Stimulated activated CD4-positive, alpha-beta T cell treated with anti-CD3 and anti-CD28 coated beads, Interleukin-4, amount 100 ng/mL, for 24 hours (primary cell): Measurements from ENCODE around the gene GMDS.

ENCODE experiments used
- DNase-seq: peaks from one replicate; pipeline ENCODE4 v3.0.0-alpha.2; 2020

The GMDS gene

GRCh38 chr6:2203264-2203663, 42.1 kb downstream of the GMDS start:
- no peak for DNase-seq

DNA sequence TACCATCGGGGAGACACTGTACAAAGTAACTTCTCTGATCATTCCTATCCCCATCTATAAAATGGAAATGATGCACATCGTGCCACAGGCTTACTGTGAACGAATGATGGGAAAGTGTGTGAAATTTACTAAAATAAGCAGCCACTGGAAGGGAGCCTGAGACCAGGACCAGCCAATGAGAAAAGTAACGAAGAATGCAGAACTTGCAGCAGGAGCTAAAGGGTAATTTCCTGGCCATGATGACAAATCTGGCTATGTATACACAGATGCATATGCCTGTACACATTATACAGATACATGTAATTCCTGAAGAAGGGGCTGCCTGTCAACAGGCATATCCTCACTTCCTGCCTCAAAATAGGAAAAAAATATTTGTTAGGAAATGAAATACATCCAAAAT, 47.4 kb downstream of the GMDS start:
- DNase-seq, result no peak

DNA sequence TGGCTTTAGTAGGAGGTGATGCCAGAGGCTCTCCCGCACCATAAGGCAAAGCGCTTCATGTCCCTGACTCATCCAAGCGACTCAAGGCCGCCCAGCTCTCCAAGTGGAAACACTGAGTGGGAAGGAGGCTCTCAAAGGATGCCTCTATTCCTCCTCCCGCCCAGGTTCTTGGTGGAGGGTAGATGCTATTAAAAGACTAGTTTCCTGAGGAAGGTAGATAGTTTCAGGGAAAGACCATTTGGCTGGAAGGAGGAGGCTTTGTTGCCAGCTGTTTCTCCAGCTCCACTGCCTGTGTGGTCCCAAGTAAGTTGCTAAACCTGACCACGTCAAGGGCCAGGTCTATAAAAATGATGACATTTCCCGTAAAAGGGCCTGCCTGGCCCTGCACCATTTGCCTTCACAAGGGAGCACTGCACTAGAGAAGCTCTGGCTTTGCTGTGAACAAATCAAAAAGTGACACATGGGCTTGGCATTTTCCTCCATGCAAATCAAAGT, 48.2 kb downstream of the GMDS start:
- no peak for DNase-seq

DNA sequence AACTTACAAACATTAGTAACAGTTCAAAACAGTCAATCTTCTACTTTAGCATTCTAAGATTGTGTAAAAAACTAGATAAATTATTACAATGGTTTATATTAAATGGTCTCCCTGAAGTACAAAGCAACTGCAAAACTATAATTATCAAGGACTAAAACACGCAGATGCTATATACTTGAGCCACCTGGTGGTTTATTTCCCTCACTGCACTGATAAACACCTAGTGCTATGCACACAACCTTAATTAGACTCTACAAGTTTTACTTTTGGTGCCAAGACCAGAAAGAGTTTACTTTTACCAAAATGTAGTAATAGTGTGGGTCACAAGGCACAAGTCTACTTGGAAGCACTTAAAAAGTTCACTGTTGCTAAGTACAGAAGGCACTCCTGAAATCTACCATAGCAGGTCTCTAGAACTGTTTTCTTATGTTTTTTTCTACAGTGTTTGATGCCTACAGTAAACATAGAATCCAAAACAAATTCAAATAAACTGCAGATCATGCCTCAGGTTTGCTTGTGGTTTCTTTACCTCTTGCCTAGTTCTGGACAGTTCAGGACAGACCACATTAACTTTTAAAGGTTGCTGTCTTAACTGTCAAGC, 49.2 kb downstream of the GMDS start:
- DNase-seq, result peak; percentile 61

DNA sequence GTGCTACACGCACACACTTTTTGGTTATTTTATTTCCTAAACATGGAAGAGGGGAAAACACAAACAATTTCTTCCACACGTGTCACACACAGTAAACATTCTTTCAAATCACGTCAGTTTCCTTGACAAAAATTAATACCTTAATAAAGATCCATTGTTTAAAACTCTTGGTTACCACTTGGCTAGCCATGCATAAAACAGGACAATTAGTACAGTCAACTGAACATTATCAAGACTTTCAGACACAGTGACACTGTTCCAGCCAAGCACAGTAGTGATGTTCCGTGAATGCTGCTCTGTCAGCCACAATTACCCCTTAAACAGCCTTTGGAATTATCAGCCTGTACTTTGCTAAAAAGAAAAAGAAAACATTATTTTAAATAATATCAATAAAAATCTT, 50.8 kb downstream of the GMDS start:
- DNase-seq, result no peak

DNA sequence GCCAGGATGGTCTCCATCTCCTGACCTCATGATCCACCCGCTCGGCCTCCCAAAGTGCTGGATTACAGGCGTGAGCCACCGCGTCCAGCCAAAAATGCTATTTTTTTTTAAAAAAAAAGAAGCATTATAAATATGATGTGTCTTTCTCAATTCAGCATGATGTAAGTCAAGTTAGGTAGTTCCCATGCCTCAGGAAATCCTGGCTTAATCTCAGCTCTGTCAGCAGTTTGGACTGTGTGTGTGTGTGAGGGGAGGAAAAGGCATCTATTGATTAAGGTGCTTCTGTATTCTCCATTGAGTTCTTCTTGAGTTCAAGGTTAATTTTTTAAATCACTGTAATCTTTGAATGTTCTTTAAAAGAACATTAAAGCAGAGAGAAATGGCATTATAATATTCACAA, 51.5 kb downstream of the GMDS start:
- DNase-seq, result no peak

DNA sequence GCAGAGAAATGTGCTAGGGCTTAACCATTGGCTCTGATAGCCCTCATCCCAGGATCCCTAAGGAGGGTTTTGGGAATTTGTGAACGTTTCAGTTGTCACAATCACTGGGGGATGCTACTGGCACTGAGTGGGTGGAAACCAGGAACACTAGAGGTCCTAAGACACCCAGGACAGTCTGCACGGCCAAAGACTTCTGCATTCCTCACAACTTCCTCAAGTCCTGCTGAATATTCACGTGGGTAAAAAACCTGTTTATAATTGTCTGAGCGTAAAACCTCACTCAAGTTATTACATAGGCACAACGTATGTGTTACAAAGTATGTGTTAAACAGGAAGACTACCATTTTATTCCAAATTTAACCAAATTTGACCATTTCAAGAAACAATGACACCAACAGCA, 52.4 kb downstream of the GMDS start:
- DNase-seq, result no peak

DNA sequence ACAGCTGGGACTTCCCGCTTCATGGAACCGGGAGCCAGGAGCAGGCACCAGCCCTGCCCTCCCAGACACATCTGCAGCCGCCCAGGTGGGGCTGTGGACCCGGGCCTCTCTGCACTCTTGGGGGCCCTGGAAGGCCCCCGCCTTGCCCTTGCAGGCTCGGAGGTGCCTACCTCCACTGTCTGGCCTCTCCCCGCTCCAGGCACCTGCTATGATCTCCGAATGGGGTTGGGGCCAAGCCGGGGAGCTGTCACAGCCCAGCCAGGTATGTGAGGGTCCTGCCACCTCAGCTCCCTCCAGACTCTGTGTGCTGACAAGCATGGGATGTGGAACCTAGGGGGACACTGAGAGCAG, 54.0 kb downstream of the GMDS start:
- DNase-seq, result no peak

DNA sequence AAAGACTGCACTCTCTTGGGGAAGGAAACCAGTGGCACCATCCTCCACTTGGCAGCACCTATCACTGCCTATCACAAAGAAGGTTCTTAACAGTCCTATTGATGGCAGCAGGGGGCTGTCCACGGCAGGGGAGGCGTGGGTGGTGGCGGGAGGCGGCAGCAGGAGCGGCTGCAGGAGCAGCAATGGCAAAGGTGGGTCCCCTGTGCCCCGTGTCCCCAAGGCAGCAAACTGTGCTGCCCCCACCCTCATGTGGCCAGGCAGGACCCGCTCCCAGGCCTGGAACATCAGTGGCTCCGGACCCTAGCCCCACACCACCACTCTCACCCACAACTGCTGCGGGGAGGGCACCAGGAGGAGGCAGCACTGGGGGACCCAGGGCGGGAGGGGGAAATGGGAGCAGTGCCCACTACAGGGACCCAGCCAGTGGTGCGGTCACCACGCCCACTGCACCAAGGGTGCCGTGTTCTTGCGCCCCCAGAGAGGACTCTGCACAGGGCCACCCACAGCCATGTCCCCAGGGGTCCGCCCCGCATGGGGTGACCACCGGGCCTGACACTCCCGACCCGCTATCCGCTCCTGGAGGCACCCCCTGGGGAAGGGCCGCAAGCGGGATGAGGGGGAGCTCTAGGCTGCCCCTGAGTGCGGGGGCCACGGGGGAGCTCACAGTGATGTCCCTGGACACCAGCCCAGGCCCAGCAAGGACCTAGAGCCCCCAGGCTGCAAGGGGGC, 54.6 kb downstream of the GMDS start:
- DNase-seq, result no peak

GRCh38 chr6:2188856-2189384, 56.5 kb downstream of the GMDS start:
- no peak for DNase-seq

GRCh38 chr6:2188397-2188796, 57.0 kb downstream of the GMDS start:
- no peak for DNase-seq

- DNase-seq, result no peak
These were observed 57.6 kb downstream of the GMDS start for GRCh38 chr6:2187826-2188225.

DNA sequence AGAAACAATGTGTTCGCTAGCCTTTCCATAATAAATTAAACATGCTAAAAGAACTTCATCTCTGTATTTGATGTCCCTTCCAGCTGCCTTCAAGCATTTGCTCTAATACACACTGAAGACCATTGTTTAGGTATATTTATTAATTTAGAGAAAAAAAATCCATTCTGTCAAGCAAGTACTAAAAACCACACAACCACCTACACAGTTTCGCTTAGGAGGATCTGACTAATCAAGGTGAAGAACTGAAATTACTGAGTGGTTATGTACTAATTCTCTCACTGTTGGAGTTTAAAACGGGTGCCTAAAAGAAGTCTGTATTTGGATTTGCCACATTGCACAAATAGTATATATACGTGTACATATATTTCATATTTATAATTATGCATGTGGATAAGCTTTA, 58.9 kb downstream of the GMDS start:
- DNase-seq, result peak; percentile 50

GRCh38 chr6:2185466-2185865, 59.9 kb downstream of the GMDS start:
- DNase-seq, result no peak

DNA sequence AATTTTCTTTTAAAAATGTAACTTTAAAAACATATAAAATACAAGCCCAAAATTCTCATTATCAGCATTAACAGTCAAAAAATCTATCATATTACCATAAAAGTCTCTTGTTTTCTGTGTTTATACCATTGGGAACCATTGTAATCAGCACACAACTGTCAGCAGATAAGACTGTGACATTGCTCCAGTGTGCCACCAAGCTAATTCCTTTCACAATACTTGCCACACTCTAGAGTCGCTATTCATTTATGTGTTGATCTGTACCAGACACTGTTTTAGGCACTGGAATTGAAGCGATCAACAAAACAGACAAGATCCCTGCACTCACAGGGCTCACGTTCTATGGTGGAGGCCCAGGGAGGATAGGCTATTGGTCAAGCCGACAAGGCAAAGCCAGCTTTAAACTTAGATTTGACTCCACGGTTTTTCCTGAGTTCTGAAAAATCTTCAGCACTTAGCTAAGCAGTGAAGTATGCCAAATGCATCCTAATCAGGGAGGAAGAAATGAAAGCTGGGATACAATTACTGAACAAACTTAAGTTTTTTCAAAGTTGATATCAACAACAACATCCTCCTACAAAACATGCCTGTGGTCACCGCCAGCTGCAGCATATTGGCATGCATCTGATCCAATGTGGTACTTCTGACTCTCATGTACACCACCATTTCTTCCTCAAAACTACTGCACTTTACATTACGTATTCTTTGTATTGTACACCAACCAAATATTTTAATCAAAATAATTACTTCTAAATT, 60.5 kb downstream of the GMDS start:
- no peak for DNase-seq

- no peak for DNase-seq
These were observed 61.7 kb downstream of the GMDS start for GRCh38 chr6:2183752-2184151.

DNA sequence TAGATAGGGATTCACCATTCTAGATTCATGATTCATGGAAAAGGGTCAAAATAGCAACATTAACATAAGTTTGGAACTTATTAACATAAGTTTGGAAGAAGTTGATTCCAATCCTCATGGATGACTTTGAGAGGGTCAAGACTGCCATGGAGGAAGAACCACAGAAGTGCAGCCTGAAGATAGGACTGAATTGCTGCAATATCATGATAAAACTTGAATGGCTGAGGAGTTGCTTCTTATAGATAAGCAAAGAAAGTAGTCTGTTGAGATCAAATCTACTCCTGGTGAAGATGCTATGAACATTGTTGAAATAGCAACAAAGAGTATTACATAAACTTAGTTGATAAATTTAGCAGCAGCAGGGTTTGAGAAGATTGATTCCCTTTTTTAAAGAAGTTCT, 62.2 kb downstream of the GMDS start:
- no peak for DNase-seq

- DNase-seq, result no peak
These were observed 63.2 kb downstream of the GMDS start for GRCh38 chr6:2182251-2182650.

- DNase-seq, result no peak
These were observed 63.8 kb downstream of the GMDS start for GRCh38 chr6:2181567-2181966.

- DNase-seq, result no peak
These were observed 65.5 kb downstream of the GMDS start for GRCh38 chr6:2179950-2180349.

DNA sequence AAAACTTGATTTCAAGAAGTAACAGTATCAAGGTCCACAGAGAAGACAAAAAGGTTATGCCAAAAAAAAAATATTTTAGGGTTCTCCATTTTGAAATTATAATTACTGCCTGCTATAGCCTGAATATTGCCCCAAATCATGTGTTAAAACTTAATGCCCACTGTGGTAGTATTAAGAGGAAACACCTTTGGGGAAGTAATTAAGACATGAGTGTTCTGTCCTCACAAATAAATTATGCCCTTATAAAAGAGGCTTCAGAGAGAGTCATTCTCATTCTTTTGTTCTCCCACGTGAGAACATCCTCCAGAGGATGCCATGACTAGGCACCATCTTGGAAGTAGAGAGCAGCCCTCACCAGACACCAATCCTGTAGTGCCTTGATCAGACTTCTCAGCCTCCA, 66.2 kb downstream of the GMDS start:
- DNase-seq, result no peak

GRCh38 chr6:2178125-2178524, 67.3 kb downstream of the GMDS start:
- no peak for DNase-seq

- no peak for DNase-seq
These were observed 69.6 kb downstream of the GMDS start for GRCh38 chr6:2175825-2176224.
